ENCODE results near the gene CISD3.

CISD3 gene

DNA sequence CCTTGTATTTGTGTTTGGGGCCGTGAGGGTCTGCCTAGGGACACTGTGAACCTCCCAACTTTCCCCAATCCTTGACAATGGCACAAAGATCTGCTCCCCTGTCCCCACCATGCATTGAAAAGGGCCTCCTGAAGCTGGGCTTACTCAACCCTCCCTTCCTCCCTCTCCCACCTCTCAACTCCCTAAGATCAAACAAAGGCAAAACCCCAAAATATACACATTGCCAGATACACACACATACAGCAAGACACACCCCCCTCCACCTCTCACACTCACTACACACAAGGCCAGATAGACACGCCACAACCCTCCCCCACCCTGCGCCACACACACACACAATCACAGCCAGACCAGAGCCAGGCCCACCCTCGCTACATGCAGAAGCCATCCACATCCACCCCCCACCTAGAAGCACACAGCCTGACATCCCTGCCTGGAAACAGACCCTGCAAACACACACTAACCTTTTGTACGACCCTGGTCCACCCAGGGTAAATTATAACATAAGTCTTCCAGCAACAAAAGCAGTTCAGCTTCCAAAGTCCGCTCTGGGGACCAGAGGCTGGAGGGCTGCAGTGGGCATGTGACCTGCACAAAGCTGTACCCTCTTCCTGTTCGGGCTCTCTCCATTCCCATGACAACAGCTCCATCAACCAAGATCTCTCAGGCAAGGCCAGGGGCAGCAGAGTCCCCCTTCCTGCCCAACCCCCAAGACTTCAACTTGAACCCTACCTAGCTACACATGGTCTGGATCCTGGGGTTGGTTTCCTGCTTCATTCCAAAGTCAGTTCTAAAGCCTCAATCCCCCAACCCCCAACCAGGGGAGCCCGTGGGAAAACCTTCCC is 16.1 kb downstream of the CISD3 start:
- peak; percentile 37 for DNase-seq

DNA sequence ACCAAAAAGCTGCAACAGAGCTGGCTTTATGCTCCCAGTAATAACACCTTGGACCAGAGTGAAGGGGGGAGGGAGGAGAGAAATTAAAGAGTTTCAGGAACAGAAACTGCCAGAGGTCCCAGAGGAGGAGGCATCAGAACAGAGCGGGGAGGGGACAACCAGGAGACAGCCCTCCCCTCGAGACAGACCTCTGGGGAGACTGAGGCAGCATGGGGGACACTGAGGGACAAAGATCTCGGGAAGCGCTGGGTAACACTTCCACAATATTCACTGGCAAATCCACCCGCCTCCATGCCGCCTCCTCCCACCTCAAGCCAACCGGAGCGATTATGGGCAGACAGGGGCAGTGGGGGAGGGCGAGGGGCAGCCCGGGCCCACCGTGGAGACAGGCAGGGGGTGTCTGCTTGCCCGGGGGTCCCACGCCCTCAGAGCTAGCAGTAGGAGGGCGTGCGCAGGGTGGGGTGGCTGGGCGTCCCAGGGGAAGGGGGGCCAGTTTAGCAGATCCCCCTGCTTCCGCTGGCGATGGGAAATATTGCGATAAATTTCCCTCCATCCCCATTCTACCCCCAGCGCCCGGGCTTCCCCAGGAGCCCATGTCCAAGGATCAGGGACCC is 16.8 kb downstream of the CISD3 start:
- peak; percentile 62 for DNase-seq

DNA sequence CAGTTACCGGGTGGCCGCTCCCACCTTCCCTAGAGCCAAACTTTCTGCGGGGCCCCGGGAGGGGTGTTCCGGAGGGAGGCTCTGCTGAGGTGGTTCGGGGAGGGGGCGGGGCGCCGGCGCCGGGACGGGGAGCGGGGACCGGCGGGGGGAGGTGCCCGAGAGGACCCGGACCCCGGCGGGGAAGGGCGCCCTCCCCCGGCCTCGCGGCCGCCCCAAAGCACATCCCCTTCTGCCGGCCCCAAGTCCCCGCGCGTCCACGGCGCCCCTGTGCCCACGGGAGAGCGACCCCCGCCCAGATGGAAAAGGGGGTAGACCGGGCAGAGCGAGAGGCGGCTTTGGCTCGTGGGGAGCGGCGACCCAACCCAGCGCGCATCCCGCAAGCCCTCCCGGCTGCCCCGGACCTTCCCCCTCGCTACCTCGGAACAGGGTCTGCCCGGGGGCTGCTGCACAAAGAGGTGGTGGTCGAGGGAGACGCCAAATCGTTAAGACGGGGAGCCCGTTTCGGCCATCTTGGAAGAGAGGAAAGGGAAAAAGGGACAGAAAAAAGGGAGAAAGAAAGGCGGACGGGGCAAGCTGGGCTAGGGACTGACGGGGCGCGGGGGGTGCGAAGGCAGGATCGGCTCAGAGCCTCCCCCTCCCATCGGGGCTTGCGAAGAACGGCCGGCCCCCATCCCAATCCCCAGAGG is 17.5 kb downstream of the CISD3 start:
- peak; percentile 86 for DNase-seq

DNA sequence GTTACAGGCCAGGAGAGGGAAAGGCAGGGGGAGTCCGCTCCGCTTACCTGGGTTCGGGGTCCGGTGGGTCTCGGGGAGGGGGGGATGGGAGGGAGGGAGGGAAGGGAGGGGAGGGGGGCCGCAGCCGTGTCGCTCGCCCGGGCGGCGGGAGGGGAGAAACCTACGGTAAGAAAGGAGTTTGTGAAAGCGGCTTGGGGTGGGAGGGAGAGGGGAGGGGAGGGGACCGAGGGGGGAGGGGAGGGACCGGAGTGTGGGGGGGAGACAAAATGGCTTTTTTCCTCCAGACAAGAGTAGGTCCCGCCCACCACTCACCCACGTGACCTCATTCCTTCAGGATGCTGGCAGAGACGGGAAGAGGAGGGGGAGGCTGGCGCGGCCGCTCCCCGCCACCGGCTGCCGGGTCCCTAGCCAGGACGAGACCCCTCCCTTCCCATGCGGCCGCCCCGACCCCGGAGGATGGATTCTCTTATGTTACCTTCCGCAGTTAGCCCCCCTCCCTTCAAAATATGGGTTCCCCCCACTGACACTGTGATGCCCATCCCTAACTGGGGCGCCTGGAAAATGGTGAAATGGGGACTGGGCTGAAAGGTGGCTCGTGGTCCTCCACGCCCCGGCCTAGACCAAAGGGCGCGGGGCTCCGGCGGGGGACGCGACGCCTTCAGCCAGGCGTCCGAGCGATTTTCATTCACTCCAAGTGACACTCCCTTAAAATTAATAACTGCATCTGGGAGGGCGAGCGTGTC is 18.2 kb downstream of the CISD3 start, which contains the start of gene PCGF2:
TSS of gene PCGF2 (minus strand) at position 188 of the 743 bp plus-strand sequence. CDS start 7,934 bp downstream, outside the sequence.
- DNase-seq: peak; percentile 99

DNA sequence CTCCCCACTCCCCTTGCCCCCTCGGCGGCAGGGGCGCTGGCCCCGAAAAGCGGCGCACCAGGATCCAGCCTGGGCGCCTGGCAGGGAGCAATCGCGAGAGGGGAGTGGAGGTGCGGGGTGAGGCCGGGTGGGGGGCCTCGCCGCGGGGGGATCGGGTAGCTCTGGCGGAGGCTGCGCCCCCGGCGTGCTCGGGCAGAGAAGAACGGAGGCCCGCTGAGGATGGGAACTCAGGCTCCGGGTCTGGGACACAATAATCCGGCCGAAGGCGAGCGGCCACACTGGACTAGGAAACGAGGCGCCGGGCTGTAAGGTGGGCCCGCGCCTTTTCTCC is 18.7 kb downstream of the CISD3 start:
- no peak for DNase-seq

DNA sequence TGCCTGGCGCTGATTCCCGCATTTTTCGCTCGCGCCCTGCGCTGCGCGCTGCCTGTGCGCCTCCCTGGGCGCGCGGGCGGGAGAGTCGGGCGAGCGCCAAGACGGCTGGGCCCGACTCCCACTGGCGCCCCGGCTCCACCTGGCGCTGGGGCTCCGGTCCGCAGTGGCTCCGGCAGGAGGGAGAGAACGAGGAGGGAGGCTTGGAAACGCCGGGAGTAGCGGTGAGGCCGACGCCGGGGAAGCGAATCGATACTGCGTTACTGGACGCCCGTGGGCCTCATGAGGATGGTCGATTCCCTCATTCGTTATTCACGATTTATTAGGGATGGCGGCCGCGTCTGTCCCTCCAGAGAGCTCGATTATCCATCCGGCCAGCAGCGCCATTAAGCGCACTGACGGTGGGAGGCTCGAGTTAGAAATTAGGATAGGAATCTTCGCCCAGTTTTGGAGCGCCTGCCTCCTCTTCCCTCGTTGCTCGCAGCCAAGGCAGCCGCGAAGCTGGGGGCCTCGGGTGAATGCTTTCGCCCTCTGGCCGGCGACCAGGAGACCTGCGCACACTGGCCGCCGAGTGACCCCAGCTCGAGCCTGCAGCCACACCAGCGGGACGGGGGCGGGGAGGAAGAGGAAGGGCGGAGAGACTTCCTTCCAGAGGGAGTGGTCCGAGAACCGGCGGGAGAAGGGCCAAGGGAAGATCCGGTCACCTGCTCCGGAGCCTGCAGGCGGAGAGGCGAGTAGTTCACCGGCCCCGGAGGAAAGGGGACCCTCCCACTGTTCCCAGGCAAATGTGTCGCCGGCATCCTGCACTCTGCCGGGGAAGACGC is 19.3 kb downstream of the CISD3 start:
- DNase-seq: peak; percentile 83

DNA sequence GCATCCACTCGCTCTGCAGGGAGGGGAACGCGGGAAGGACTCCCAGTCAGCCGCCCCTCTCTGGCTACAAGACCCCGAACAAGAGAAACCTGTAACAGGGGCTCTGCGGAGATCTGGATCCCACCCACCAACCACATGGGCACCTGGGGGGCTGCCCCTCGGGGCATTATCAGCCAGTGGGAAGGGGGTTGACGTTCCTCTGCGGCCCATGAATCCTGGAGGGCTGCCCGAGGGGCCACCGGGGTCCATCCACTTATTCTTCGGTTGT is 19.8 kb downstream of the CISD3 start:
- DNase-seq: peak; percentile 63

DNA sequence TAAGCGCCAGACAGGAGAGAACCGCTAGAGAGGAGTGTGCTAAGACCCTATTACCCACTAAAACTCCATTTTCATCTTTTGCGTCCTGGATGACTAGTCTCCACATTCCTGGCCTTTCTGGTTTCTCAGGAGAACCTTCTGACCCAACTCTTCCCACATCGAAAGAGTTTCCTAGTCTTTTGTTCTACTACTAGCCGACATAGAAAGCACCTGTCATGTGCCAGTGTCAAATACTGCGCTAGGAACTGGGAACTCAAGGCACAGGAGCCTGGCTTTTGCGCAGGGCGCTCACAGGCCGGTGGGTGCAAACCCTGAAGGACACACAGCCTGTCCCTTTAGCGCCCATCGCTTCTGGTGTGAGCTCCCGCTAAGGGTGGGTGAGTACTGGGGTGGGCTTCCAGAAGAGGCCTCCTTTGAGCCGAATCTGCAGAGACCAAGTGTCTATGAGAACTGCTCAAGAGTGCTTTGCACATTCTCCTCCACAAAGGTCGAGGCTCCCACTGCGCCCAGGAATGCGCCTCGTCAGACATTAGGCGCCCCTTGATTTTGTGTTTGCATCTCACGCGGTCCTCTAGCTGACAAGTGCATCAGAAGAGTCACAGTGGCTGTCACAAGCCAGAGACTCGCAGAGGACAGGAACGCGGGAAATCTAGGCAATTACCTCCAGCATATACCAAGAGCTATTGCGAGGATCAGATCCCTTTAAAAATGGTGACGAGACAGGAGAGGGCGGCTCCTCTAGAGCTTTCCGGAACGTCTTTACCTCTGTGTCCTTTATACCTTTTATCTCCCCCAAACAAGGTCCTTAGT is 20.4 kb downstream of the CISD3 start:
- peak; percentile 74 for DNase-seq

DNA sequence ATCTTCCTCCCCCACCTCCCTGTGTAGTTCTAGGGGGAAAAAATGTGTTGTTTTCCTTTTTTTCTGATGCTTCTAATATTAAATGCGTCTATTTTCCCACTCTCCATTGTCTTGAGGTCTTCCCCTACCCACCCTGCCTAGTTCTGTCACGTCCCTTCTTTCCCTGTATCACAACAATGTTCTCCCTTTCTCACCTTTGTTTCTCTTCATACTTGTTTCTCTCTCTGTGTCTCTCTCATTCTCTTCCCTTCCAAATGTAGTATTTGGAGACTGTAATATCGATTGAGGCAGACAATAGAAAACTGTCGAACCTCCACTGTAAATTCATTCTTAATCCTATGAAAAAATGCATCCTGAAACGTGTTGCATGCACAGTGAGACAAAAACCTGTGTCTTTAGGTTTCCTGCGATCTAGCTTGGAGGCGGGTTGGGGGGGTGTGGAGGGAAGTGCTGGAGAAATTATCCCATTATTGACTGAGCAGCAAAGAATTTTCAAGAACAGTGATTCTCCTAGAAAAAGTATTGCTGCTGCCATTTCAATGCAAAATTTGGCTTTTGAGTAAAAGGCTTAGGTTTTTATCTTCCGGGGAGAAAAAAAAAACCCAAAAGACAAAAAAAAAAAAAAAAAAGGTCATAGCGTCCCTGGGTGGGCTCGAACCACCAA is 21.1 kb downstream of the CISD3 start:
- DNase-seq: peak; percentile 82

DNA sequence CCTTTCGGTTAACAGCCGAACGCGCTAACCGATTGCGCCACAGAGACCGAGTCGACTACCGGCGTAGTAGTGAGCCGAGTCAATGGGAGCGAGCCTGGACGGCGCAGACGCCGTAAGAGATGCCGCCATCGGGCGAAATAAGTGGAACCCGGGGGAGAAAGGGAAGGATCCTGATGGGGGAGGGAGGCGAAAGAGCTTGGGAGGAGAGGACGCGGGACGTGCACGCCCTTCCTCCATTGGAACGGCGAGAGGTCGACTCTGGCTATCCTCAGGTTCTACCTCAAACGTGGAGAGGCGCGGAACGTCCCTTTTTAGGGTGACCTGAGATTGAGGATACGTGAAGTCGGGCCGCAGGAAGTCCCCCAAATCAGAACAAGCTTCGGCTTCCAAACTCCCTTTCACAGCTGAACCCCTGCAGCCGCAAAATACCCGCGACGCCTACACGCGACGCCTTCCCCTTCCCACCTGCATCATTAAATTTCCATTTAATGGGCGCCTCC is 21.7 kb downstream of the CISD3 start:
- DNase-seq: peak; percentile 92

DNA sequence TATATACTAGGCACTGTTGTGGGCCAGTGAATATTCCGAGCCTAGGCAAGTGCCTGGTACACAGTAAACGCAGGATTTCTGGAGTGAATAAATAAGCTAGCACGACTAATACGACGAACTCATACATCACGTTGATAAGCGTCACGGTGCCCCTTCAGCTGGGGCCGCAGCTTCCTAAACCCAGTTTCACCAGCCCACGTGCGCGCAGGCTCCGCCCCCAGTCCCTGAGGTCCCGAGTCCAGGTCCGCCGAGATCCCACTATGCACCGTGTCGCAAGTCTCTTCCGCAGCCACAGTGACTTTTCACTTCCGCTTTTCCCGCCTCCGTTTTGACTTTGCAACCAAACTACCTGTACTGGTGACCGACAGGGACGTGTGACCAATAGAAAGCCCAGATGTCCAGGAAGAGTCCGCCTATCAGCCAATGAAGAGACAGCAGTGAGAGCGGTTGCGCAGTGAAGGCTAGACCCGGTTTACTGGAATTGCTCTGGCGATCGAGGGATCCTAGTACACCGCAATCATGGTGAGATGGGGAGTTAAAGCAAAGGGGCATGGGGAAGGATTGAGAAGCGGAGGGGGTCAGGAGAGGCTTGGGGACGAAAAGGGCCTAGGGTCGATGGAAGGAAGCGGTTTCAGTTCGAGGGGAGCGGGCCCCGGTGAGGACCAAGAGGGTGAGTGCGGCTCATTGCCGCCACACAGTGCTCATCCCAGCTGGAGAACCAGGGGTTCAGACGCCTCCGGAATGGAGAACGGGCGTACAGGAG is 22.3 kb downstream of the CISD3 start, which contains the start of gene PSMB3:
TSS of gene PSMB3 (plus strand) at position 434 of the 763 bp plus-strand sequence. CDS start at position 520, 86 bp downstream.
- DNase-seq: peak; percentile 100

DNA sequence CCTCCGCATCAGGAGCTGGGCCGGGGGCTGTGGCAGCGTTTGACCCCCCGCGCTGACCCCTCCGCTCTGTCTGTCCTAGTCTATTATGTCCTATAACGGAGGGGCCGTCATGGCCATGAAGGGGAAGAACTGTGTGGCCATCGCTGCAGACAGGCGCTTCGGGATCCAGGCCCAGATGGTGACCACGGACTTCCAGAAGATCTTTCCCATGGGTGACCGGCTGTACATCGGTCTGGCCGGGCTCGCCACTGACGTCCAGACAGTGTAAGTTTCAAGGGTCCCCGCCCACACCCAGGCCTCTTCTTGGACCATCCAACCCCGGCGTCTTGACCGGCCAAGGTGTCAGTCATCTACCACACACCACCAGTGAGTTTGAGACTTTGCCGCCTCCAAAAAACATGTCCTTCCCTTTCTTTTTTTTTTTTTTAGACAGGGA is 22.9 kb downstream of the CISD3 start:
- DNase-seq: no peak

DNA sequence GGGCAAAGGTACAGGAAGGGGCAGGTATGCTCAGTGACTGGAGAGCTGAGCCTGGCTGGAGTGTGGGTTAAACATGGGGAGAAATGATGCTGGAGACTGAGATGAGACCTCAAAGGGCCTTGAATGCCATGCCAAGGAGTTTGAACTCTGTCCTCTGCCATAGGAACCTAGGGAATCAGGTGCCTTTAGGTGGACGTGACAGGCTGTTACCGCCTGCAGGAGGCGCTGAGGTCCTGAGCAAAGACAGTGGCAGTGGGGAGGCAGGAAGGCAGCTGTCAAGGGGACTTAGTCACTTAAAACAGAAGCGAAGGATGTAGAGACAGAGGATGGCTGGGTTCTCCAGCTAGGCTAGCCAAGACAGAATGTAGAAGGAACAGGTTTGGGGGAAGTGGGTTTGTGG is 31.5 kb downstream of the CISD3 start:
- peak; percentile 85 for DNase-seq

DNA sequence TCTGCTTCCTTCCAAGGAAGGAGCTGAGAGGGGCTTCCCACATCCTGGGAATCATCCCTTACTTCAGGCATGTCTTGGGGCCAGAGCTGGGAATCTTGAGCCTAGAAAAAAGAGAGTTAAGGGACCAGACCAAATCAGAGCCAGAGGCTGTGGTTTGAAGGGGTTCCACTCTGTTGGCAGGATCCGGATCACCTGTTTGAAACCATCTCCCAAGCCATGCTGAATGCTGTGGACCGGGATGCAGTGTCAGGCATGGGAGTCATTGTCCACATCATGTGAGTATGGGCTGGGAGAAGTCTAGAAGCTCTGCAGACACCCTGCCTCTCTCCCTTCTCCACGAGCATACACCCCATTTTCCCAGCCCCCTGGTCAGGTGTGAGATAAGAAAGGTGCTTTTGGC is 32.1 kb downstream of the CISD3 start:
- no peak for DNase-seq

DNA sequence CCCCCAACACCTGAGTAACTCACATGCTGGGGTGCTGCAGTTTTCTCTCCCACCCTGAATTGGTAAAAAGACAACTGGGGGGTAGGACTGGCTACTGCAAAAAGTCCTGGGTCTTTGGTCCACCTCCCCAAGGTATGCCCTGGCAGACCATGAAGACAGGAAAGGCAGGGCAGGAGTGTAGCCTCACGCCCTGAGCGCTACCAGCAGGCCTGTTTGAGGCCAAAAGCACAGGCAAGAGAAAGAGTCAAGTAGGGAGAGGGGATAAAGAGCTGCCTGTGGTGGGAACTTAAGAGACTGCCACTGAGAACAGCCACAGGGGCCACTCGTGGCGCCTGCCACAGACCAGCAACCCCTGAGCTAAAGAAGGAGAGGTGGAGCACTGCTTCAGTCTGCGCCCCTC is 36.2 kb downstream of the CISD3 start:
- DNase-seq: no peak

DNA sequence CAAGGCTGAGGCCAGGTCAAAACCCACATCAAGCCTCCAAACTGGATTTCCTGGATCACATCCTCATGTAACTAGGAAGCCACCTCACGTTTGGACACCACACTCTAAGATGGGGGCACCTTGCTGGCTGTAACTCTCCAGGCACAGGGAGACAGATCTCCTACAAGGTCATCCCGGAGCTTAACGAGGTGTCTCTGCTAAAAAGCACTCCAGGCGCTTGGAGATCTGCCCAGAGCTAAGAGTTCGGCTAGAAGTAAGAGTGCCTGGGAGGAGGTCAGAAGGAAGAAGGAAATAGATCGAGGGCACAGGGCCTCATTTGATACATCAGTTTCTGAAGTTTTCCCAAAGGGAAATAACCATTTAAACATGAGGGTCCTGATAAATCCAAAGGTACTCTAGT is 38.3 kb downstream of the CISD3 start:
- DNase-seq: no peak

DNA sequence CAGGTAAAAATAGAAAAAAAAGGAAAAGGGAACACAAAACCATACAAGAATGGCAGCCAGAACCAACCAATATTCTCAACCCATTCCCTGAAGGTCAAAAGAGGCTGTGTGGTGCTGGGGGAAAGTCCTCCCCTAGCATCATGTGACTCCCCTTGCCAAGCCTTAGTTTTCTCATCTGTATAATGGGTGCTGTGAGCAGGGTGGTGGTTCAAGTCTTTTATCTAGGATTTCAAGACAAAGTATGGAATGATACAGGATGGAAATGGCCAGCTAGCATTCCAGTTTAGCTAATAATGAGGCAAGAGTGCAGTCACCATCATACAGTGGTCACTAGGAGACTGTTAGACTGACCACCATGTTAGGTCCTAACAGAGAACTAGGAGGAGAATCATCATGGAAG is 43.1 kb downstream of the CISD3 start:
- no peak for DNase-seq

DNA sequence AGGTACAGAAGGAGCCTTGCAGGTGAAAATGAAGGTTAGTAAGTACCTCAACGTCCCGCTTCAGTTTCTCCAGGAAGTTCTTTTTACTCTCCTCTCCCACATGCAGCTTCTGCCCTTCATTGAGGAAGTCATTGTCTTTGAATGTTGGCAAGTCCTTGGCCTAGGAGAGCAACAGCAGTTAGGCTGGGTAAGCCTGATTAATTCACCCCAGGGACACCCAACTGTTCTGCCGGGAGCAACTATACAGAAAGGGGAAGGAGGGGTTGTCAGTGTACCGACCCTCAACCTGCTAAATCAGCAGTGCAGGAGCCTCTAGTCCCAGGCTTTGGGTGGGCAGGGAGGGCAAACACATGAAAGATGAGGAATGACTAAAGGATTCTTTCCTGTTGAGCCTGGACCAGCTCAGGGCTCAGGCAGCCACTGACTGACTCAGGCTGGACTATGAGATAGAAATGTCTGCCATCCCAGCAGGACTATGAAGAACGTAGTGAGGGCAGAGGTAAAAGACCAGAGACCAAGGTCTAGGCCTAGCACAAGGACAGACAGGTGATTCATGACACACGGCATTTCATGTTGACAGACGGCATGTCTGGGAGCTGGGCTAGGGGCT is 47.6 kb downstream of the CISD3 start:
- no peak for DNase-seq

DNA sequence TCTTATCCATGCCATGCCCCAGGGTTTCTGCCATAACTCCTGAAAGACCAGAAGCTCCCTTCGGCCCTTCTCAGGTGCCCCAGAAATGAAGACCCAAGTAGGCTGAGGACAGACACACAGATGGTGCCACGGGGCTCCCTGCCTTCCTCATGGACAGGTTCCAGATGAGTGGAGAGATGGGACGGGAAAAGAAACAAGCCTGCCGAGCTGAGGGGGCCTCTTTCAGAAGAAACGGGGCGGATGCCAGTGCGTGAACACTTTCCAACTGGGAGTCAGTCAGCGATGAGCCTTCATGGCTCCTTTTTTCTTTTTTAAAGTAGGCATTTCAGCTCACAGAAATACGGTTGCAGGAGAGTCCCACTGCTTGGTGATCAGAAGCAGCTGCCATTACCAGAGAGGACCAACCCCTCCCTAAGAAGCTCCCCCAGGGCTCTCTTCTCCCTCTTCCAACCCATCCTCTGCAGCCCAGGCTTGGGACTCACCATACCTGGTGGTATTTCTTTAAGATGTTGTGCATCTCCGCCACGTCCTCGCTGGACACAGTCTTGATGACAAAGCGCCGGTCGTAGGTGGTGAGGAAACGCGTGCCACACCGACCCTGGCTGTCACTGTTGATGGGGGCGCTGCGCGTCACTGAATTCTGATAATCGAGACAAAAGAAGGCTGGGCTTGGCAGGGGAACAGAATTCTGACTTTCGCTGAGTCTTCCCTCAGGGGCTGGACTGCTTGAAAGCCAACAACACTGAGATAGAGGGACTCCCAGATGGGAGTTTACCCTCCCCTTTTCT is 50.0 kb downstream of the CISD3 start:
- no peak for DNase-seq
